GM18873 (cell line): ENCODE data around the gene PSAPL1.
"Not testable (repeated sequence)": the region's sequence is repeated elsewhere in the genome, so short reads cannot be mapped to it uniquely, and the experiment has no call there.

ENCODE experiments used
- ATAC-seq: cut with Tn5 transposase; IDR thresholded peaks from one replicate; pipeline ENCODE4 v1.9.1; 2021; ENCODE audit warnings: mild to moderate bottlenecking, moderate library complexity, moderate number of reproducible peaks; ENCODE audit not compliant: unreplicated experiment, low FRiP score

The PSAPL1 gene

DNA sequence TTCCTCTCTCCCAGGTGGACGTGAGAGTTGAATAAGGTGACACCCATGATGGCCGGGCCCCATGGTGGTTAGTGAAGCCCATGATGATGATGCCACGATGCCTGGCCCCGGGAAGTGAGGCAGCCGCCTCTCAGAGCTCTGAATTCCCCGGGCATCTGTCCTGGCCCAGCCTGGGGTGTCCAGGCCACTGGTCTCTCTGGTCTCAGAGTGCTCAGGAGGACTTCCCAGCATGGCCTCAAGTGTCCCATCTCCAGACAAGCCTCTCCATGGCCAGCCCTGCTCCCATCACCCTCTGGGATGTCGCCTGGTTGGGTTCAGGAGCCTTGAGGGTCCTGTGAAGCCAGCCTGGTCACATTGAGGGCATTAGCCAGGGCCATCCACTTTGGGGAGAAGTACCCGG, 24.7 kb upstream of the PSAPL1 start:
- no peak for ATAC-seq

DNA sequence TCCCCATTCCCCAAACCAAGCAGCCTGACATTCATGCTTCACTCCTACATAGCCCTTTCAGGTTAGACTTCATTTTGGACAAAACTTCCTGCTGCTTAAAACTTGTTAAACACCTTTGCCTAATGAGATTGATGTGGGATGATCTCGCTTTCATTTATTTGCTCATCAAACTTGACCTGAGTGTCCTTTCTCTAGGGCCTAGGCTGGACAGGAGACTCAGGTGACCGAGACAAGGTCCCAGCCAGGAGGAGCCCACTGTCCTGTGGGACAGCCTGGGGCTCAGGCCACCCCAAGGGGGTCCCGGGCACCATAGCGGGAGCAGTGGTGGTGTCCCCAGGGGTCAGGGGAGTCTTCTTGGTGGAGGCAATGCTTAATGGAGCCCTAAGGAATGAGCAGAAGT, 23.7 kb upstream of the PSAPL1 start:
- ATAC-seq: no peak

DNA sequence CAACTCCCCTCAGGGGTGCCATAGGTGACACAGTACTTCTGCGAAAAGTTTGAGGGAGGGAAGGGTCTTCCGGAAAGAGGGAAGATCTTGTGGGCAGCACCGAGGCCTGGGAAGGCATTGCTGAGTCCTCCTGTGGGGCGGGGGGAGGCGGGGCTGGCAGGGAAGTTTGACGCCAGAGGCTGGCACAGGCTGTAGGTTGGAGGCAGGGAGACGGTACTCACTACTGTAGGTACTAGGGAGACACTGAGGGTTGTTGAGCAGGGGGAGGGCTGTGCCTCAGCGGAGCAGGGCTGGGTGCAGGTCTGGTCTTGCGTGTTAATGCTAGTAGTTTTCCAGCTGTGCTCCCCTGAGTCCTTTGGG, 23.3 kb upstream of the PSAPL1 start:
- no peak for ATAC-seq

DNA sequence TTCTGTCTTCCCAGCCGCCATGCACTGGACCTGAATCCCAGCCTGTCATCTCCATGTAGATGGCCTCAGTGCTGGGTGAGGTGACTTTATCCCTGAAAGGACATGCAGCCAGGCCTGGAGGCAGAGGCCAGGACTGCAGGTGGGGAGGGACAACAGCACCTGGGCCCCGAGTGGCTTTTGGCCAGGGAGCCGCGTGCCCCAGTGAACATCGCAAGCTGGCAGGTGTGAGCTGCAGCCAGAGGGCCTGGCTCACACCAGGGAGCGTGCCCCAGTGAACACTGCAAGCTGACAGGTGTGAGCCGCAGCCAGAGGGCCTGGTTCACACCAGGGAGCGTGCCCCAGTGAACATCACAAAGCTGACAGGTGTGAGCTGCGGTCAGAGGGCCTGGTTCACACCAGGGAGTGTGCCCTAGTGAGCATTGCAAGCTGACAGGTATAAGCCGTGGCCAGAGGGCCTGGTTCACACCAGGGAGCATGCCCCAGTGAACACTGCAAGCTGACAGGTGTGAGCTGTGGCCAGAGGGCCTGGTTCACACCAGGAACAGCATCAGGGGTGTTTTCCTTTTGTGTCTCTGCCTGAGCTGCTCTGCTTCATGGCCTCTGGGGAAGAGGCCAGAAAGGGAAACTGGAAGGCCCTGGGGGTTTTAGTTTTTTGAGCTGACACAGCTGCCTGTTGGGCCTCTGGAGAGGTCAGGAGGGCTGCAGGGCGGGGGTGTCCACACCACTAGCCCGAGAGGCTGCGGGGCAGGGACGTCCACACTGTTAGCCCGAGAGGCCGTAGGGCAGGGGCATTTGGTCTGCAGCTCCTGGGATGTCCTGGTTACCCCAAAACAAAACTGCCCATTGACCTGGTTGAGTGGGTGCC, 22.7 kb upstream of the PSAPL1 start:
- ATAC-seq: no peak

DNA sequence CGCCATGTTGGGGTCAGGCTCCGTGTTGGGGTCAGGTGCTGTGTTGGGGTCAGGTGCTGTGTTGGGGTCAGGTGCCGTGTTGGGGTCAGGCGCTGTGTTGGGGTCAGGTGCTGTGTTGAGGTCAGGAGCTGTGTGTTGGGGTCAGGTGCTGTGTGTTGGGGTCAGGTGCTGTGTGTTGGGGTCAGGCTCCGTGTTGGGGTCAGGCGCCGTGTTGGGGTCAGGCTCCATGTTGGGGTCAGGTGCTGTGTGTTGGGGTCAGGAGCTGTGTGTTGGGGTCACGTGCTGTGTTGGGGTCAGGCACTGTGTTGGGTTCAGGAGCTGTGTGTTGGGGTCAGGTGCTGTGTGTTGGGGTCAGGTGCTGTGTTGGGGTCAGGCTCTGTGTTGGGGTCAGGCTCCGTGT, 18.1 kb upstream of the PSAPL1 start:
- ATAC-seq: not testable (repeated sequence)

DNA sequence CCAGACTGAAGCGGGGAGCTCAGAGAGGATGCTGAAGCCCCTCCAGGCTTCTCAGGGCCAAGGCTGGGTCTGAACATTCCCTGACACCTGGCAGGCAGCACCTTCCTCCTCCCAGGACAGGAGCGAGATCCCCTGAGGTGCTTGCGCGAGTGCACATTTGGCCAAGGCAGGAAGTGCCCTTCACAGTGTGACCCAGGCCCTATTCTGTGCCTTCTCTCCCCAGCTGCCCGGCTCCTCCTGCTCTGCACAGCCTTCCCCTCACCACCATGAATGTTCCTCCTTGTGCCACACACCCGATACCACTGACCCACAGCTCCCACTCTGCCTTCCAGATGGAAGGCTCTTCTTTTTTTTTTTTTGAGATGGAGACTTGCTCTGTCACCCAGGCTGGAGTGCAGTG, 17.1 kb upstream of the PSAPL1 start:
- no peak for ATAC-seq

DNA sequence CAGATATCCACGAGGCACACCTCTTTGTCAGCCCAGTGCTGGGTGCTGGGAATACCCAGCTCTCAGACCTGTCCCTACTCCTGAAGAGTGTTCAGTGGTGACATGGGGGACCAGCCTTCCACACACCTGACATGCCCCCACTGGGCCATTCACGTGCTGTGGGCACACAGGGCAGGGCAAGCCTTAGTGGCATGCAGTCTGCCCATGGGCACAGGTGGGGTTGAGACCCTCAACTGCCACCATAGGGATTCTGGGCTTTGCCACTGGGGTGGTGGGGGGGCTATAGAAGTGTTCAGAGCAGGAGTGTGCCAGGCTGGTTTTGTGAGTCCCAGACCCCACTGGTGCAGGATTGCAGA, 16.7 kb upstream of the PSAPL1 start:
- ATAC-seq: no peak

DNA sequence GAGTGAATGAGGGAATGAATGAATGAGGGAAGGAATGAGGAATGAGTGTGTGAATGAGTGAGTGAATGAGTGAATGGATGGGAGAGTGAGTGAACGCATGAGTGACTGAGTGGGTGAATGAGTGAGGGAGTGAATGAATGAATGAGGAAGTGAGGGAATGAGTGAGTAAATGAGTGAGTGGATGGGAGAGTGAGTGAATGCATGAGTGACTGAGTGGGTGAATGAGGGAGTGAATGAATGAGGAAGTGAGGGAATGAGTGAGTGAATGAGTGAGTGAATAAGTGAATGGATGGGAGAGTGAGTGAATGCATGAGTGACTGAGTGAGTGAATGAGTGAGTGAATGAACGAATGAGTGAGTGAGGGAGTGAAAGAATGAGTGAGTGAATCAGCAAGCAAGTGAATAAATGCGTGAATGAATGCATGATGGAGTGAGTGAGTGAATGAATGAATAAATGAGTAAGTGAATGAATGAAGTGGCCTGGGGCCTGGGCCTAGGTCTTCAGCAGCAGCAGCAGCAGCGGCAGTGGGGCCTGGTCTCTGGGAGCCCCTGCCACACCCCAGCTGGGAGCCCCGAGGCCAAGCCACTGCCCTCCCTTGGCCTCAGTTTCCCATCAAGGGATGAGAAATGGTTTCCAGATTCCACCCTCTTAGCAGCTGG, 16.2 kb upstream of the PSAPL1 start:
- no peak for ATAC-seq

DNA sequence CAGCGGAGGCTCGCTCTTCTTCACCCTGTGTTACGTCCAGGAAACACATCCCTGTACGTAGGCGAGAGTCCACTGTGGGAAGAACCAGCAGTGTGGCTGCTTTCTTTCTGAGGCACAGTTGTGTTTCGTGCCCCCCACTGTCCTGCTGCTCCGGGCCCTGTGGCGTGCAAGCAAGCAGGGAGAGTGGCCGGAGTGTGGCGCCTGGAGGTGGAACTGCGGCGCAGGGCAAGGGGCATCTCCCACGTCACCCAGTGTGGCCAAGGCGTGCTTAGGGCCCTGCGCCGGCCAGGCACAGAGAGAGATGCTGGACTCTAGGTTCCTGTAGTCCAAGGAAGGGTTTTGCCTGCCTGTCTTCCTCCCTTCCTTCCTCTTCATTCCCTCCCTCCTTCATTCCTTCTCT, 13.3 kb upstream of the PSAPL1 start:
- ATAC-seq: no peak

DNA sequence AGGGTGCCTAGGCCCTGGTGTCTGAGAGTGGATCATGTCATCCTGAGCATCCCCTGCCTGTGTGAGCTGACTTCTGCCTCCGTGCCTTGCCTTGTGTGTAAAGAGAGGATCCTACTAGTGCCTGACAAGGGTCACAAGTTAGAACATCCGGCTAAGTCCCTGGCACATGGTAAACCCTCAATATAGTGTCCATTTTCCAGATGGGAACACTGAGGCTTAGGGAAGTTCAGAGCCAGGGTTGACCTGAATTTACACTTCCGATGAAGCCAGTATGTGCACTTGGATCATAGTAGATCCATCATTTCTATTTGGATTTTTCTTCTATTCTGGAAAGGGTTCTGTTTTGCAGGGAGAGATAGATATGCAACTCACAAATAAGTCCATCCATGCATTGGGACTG, 12.5 kb upstream of the PSAPL1 start:
- no peak for ATAC-seq

DNA sequence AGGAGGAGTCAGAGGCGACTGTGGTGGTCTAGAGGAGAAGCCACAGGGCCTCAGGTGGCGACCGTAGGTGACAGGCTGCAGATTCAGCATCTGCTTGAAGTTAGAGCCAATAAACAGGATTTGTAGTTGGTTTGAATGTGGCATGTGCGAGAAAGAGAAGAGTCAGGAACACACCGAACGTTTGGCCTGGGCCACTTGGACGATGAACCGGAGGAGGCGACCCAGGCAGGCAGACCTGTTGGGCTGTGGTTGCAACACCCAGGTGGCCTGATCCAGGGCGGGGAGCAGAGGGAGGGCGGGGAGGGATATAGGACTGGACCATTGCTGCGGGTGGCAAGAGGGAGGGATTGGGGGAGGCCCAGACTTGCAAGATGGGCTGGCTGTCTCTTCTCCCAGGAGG, 10.0 kb upstream of the PSAPL1 start:
- ATAC-seq: no peak

DNA sequence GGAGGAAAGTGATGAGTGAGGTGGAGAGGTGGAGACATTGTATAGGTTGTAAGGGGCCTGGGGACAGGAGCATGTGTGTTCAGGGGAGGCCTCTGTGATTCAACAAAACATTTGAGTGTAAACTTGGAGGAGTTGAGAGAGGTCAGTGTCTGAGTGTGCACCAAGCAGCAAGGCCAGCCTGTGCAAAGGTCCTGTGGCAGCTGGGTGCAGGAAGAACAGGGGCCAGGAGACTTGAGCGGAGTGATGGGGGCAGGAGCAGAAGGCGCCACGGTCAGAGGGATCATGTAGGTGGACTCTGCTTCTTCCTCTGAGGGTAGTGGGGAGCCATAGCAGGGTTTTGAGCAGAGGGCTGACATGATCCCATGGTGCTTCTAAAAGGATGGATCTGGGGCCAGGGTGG, 9.6 kb upstream of the PSAPL1 start:
- ATAC-seq: no peak

DNA sequence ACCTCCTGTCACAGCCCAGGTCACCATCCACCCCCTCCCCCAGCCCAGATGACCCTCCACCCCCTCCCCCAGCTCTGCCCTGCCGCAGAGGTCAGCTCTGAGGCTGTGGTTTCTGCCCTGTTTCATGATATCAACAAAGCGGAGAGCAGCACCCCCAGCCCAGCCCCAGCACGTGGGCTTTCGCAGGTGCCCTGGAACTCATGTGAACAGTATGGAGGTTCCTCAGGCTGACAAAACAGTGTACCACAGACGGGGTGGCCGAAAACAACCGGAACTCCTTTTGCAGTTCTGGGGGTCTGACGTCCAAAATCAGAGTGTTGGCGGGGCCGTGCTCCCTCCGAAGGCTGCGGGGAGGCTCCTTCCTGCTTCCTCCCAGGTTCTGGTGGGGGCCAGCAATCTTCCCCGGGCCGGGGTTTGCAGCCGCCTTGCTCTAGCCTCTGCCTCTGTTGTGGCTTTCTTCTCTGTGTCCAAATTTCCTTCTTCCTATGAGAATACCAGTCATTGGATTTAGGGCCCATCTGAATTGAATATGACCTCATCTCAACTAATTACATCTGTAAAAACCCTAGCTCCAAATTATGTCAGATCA, 7.9 kb upstream of the PSAPL1 start:
- ATAC-seq: no peak

DNA sequence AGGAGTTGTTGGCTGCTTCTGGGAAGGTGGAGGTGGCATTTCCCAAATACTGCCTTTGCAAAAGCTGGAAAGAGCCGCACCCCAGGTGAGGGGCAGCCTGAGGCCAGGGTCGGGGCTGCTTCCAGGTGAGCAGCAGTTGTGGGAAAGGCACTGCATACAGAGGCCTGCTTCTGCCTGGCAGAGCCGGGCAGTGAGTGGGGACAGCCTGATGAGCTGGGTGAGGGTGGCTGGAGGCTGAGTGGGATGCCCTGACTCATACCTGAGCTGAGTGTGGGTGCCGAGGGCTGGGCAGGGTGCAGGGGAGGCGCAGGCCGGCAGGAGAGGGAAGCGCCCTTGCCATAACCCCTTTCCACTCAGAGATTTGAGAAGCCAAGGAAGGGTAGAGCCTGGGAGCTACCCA, 6.5 kb upstream of the PSAPL1 start:
- ATAC-seq: no peak

DNA sequence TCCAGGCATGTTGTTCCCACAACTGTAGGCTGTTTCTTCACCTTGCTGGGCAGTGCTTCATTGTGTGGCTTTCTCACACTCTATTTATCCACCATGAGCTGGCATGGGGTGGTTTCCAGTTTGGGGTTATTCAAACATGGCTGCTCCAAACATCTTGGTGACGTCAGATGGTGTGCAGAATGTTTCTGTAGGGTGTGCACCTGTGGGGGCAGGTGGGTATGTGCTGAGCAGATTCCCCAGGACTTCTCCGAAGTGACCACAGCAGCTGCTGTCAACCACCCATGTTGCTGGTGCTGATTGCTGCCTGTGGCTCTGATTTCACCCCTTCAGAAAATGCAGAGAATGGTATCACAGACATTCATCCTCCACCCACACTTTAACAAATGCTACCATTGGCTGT, 5.0 kb upstream of the PSAPL1 start:
- ATAC-seq: no peak

DNA sequence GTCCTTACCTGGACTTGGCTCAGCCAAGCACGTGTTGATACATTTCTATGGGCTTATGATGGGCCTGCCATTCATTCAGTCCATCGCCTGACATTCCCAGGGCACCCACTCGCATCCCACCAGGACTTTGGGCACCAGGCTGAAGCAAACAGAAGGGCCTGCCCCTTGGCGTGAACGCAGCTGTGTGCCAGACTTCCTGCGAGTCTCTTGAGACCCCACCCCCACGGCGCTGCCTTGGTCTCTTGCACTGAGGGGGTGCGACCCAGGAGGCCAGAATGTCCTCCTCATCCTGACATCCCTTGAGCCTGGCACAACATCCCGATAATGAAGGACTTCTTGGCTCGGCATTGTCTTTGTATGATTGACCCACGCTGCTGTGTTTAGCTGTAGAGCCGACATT, 1.5 kb upstream of the PSAPL1 start:
- no peak for ATAC-seq

DNA sequence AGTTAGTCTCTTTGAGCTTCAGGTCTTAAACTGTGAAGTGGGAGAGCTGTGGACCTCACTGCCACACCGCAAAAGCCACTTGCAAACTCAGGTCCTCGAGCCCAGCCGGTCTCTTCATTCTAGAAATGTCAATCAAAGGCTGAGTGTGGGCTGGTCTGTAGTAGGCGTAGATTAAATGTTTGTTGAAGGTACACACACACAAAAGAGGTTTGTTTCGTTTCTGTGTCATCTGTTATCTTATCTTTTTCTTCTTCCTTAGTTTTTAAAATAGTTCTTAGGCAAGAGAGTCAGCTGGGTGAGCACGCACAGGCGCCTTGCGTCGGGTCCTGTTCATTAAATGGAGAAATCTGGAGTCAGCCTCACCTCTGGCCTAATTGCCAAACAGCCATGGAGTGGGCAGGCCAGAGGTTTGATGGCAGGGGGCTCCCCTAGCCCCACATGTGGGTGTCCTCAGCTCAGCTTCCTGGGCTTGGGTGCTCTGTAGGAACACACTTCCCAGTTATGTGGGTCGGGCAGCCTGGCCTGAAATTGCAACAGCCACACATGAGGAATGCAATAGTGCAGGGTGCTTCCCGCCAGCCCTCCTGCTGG, 836 bp upstream of the PSAPL1 start:
- no peak for ATAC-seq

DNA sequence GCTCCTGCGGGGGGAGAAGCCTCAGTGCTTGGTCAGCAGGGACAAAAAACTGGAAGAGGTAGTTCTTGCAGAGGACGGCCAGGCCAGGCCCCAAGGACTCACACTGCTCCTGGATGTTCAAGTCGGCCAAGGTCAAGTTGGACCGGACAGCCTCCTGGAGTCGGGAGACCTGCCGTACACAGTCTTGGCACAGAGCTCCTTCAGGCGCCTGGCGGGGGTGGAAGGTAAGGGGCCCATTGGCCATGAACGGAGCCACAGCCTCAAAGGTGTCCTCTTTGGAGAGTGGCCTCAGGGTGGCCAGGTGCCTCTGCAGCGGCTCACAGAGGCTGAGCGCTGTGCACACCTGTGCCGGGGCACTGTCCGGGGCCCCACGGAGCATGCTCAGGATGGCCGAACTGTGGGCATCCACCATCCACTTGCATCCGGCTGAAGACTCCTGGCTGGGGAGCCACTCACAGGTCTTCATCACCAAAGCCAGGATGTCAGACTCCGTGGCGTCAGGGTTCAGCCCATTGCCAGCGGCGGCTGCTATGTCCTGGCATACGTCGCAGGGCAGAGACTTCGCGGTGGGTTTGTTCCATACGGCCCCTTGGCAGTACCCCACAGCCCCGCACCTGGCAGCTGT, 477 bp downstream of the PSAPL1 start:
- no peak for ATAC-seq

DNA sequence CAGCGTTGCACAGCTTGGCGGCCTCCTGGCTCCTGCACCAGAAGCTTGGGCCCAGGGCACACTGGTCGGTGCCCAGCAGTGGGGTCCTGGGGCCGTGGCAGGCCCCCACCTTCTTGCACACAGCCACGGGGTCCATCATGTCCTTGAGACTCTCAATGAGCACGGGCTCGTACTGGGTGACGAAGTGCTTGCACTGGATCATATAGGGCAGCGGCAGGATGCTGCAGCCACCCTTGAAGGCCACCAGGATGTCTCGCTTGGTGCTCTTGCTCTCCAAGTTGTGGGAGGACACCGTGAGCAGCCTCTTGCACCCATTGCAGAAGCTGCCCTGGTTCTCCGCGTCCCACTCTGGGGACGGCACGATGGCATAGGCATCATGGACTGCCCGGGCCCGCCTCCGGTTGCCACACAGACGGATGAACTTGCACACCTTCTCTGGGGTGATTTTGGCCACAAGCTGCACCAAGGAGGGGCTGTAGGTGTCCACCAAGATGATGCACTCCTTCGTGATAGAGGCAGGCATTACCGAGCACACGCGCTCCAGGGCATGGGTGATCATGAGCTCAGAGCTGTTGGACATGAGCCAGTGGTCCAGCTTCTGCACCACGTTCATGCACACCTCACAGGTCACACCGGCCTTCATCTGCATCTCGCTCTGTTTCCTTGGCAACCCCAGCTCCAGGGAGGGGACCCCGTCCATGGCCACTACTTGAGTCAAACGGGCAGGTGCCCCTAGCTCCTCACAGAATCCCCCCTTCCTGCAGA, 1.2 kb downstream of the PSAPL1 start:
- no peak for ATAC-seq
